ENCODE measurements around the gene COX4I1. TPM values are rescaled to one million over a fixed set of nuclear protein-coding genes. Genes with fewer than 3 reads are reported as not detected.

COX4I1 gene
- total RNA-seq, 2 experiments from 2014 or later: 374 to 508 TPM

GRCh38 chr16:85755929-85756768 lies 43.3 kb upstream of the COX4I1 start:
- POLR2A ChIA-PET: no interaction called here
- Mint-ChIP-seq H3K27ac (no peak overlapping the region), H3K36me3 (ENCODE audit: low read depth) (no peaks in the 10 kb centered on the region), H3K4me3 (no peak overlapping the region), H3K27me3 (peaks cover 30% of the 10 kb centered on the region), H3K9me3 (ENCODE audit: low read depth) (no peaks in the 10 kb centered on the region), H3K4me1 (peaks cover 14% of the 10 kb centered on the region)
- intact Hi-C loops (cut with DNase I, micrococcal nuclease): loop anchor here in 1 of 2 experiments (1.0 kb wide), 1 partner anchor 30 kb away; no protein-coding TSS in a partner anchor
- CTCF ChIA-PET: interaction anchor here (0.6 kb wide), 1 partner anchor 9 kb away, joined by 4 read pairs; no protein-coding TSS in a partner anchor
- ATAC-seq: peak; percentile 27
- no peak for DNase-seq

GRCh38 chr16:85757341-85757822 lies 42.1 kb upstream of the COX4I1 start:
- no peaks in the 10 kb centered on the region for H3K36me3 Mint-ChIP-seq (ENCODE audit: low read depth)
- POLR2A ChIA-PET: no interaction called here
- peaks cover 12% of the 10 kb centered on the region for H3K4me1 Mint-ChIP-seq
- CTCF ChIA-PET: interaction anchor here (0.8 kb wide), 1 partner anchor 503 kb away, joined by 3 read pairs; no protein-coding TSS in a partner anchor
- no peaks in the 10 kb centered on the region for H3K9me3 Mint-ChIP-seq (ENCODE audit: low read depth)
- H3K4me3 Mint-ChIP-seq: no peak overlapping the region
- DNase-seq (peak; percentile 51), ATAC-seq (peak; percentile 48)
- no peak overlapping the region for H3K27ac Mint-ChIP-seq
- H3K27me3 Mint-ChIP-seq: peaks cover 25% of the 10 kb centered on the region
- intact Hi-C loops (cut with DNase I, micrococcal nuclease): no loop called here

GRCh38 chr16:85759136-85759535 lies 40.4 kb upstream of the COX4I1 start:
- Mint-ChIP-seq H3K27ac (no peak overlapping the region), H3K4me3 (no peak overlapping the region), H3K27me3 (peaks cover 21% of the 10 kb centered on the region), H3K4me1 (peaks cover 12% of the 10 kb centered on the region), H3K9me3 (ENCODE audit: low read depth) (no peaks in the 10 kb centered on the region), H3K36me3 (ENCODE audit: low read depth) (no peaks in the 10 kb centered on the region)
- ChIA-PET CTCF (interaction anchor here (0.6 to 1.6 kb wide), 4 partner anchors 13 to 742 kb away, joined by 3 to 5 read pairs (median 3); no protein-coding TSS in a partner anchor), POLR2A (interaction anchor here (0.6 kb wide), 1 partner anchor 601 kb away, joined by 3 read pairs; no protein-coding TSS in a partner anchor)
- ATAC-seq: no peak
- no peak for DNase-seq
- intact Hi-C loops (cut with DNase I, micrococcal nuclease): no loop called here

- H3K27ac Mint-ChIP-seq: no peak overlapping the region
- ChIA-PET CTCF (interaction anchor here (0.6 to 1.6 kb wide), 7 partner anchors 11 to 1007 kb away, joined by 3 to 5 read pairs (median 3); no protein-coding TSS in a partner anchor), POLR2A (interaction anchor here (0.6 kb wide), 1 partner anchor 600 kb away, joined by 3 read pairs; no protein-coding TSS in a partner anchor)
- no peaks in the 10 kb centered on the region for H3K36me3 Mint-ChIP-seq (ENCODE audit: low read depth)
- H3K4me1 Mint-ChIP-seq: peaks cover 12% of the 10 kb centered on the region
- intact Hi-C loops (cut with DNase I, micrococcal nuclease): no loop called here
- H3K9me3 Mint-ChIP-seq (ENCODE audit: low read depth): no peaks in the 10 kb centered on the region
- H3K27me3 Mint-ChIP-seq: peaks cover 21% of the 10 kb centered on the region
- DNase-seq: peak; percentile 55
- H3K4me3 Mint-ChIP-seq: no peak overlapping the region
- ATAC-seq: no peak
These were observed 39.7 kb upstream of the COX4I1 start for GRCh38 chr16:85759631-85760419.

GRCh38 chr16:85761861-85762260 lies 37.6 kb upstream of the COX4I1 start:
- ATAC-seq (no peak), DNase-seq (no peak)
- H3K27me3 Mint-ChIP-seq: peaks cover 21% of the 10 kb centered on the region
- no peaks in the 10 kb centered on the region for H3K9me3 Mint-ChIP-seq (ENCODE audit: low read depth)
- intact Hi-C loops (cut with DNase I, micrococcal nuclease): no loop called here
- H3K4me3 Mint-ChIP-seq: no peak overlapping the region
- H3K36me3 Mint-ChIP-seq (ENCODE audit: low read depth): no peaks in the 10 kb centered on the region
- H3K4me1 Mint-ChIP-seq: peaks cover 9% of the 10 kb centered on the region
- ChIA-PET CTCF (interaction anchor here (1.1 kb wide), 1 partner anchor 24 kb away, joined by 3 read pairs; no protein-coding TSS in a partner anchor), POLR2A (no interaction called here)
- H3K27ac Mint-ChIP-seq: no peak overlapping the region

GRCh38 chr16:85762970-85763369 lies 36.5 kb upstream of the COX4I1 start:
- ChIA-PET POLR2A (no interaction called here), CTCF (interaction anchor here (0.7 kb wide), 1 partner anchor 58 kb away, joined by 3 read pairs; no protein-coding TSS in a partner anchor)
- no peak for DNase-seq
- H3K36me3 Mint-ChIP-seq (ENCODE audit: low read depth): no peaks in the 10 kb centered on the region
- H3K27me3 Mint-ChIP-seq: peaks cover 21% of the 10 kb centered on the region
- H3K9me3 Mint-ChIP-seq (ENCODE audit: low read depth): no peaks in the 10 kb centered on the region
- peaks cover 2% of the 10 kb centered on the region for H3K4me1 Mint-ChIP-seq
- ATAC-seq: no peak
- no peak overlapping the region for H3K27ac Mint-ChIP-seq
- H3K4me3 Mint-ChIP-seq: no peak overlapping the region
- intact Hi-C loops (cut with DNase I, micrococcal nuclease): no loop called here

GRCh38 chr16:85763616-85764015 lies 35.9 kb upstream of the COX4I1 start:
- intact Hi-C loops (cut with DNase I, micrococcal nuclease): no loop called here
- H3K27ac Mint-ChIP-seq: no peak overlapping the region
- peaks cover 2% of the 10 kb centered on the region for H3K4me1 Mint-ChIP-seq
- ChIA-PET CTCF (interaction anchor here (0.6 kb wide), 1 partner anchor 51 kb away, joined by 3 read pairs; no protein-coding TSS in a partner anchor), POLR2A (no interaction called here)
- ATAC-seq: no peak
- no peaks in the 10 kb centered on the region for H3K36me3 Mint-ChIP-seq (ENCODE audit: low read depth)
- DNase-seq: no peak
- H3K27me3 Mint-ChIP-seq: peaks cover 18% of the 10 kb centered on the region
- no peak overlapping the region for H3K4me3 Mint-ChIP-seq
- H3K9me3 Mint-ChIP-seq (ENCODE audit: low read depth): no peaks in the 10 kb centered on the region

GRCh38 chr16:85765211-85765610 lies 34.3 kb upstream of the COX4I1 start:
- peaks cover 4% of the 10 kb centered on the region for H3K27me3 Mint-ChIP-seq
- CTCF ChIA-PET: no interaction called here

GRCh38 chr16:85765767-85766166 lies 33.7 kb upstream of the COX4I1 start:
- Mint-ChIP-seq H3K27ac (no peak overlapping the region), H3K4me1 (no peaks in the 10 kb centered on the region), H3K36me3 (ENCODE audit: low read depth) (peaks cover 1% of the 10 kb centered on the region), H3K27me3 (peaks cover 1% of the 10 kb centered on the region), H3K4me3 (no peak overlapping the region), H3K9me3 (ENCODE audit: low read depth) (no peaks in the 10 kb centered on the region)
- DNase-seq (no peak), ATAC-seq (no peak)
- ChIA-PET POLR2A (no interaction called here), CTCF (no interaction called here)
- intact Hi-C loops (cut with DNase I, micrococcal nuclease): no loop called here

More at GRCh38 chr16:85765211-85765610, 34.3 kb upstream of the COX4I1 start:
- ATAC-seq (no peak), DNase-seq (no peak)
- Mint-ChIP-seq H3K36me3 (ENCODE audit: low read depth) (peaks cover 1% of the 10 kb centered on the region), H3K27ac (no peak overlapping the region), H3K9me3 (ENCODE audit: low read depth) (no peaks in the 10 kb centered on the region), H3K4me1 (no peaks in the 10 kb centered on the region), H3K4me3 (no peak overlapping the region)
- POLR2A ChIA-PET: no interaction called here
- intact Hi-C loops (cut with DNase I, micrococcal nuclease): no loop called here

- peak; percentile 55 for ATAC-seq
- H3K4me1 Mint-ChIP-seq: no peaks in the 10 kb centered on the region
- DNase-seq: no peak
These were observed 32.0 kb upstream of the COX4I1 start for GRCh38 chr16:85767531-85767930.

GRCh38 chr16:85768199-85768598 lies 31.3 kb upstream of the COX4I1 start:
- CTCF ChIA-PET: no interaction called here
- no peak overlapping the region for H3K4me3 Mint-ChIP-seq
- peaks cover 1% of the 10 kb centered on the region for H3K27me3 Mint-ChIP-seq
- POLR2A ChIA-PET: interaction anchor here (0.8 kb wide), 1 partner anchor 30 kb away, joined by 3 read pairs; no protein-coding TSS in a partner anchor
- H3K4me1 Mint-ChIP-seq: no peaks in the 10 kb centered on the region
- peaks cover 1% of the 10 kb centered on the region for H3K36me3 Mint-ChIP-seq (ENCODE audit: low read depth)
- H3K9me3 Mint-ChIP-seq (ENCODE audit: low read depth): no peaks in the 10 kb centered on the region
- no peak overlapping the region for H3K27ac Mint-ChIP-seq
- intact Hi-C loops (cut with DNase I, micrococcal nuclease): no loop called here
- ATAC-seq (no peak), DNase-seq (no peak)

More at GRCh38 chr16:85767531-85767930, 32.0 kb upstream of the COX4I1 start:
- H3K36me3 Mint-ChIP-seq (ENCODE audit: low read depth): peaks cover 1% of the 10 kb centered on the region
- ChIA-PET CTCF (no interaction called here), POLR2A (no interaction called here)
- intact Hi-C loops (cut with DNase I, micrococcal nuclease): no loop called here
- H3K4me3 Mint-ChIP-seq: no peak overlapping the region
- no peaks in the 10 kb centered on the region for H3K9me3 Mint-ChIP-seq (ENCODE audit: low read depth)
- peaks cover 1% of the 10 kb centered on the region for H3K27me3 Mint-ChIP-seq
- no peak overlapping the region for H3K27ac Mint-ChIP-seq
